HG02623 (cell line): Measurements from ENCODE around the gene KCNQ1OT1.

Experiments
- ATAC-seq: cut with Tn5 transposase; IDR thresholded peaks from one replicate; pipeline ENCODE4 v1.9.1; 2021; ENCODE audit warnings: moderate library complexity; ENCODE audit not compliant: unreplicated experiment

KCNQ1OT1 gene

DNA sequence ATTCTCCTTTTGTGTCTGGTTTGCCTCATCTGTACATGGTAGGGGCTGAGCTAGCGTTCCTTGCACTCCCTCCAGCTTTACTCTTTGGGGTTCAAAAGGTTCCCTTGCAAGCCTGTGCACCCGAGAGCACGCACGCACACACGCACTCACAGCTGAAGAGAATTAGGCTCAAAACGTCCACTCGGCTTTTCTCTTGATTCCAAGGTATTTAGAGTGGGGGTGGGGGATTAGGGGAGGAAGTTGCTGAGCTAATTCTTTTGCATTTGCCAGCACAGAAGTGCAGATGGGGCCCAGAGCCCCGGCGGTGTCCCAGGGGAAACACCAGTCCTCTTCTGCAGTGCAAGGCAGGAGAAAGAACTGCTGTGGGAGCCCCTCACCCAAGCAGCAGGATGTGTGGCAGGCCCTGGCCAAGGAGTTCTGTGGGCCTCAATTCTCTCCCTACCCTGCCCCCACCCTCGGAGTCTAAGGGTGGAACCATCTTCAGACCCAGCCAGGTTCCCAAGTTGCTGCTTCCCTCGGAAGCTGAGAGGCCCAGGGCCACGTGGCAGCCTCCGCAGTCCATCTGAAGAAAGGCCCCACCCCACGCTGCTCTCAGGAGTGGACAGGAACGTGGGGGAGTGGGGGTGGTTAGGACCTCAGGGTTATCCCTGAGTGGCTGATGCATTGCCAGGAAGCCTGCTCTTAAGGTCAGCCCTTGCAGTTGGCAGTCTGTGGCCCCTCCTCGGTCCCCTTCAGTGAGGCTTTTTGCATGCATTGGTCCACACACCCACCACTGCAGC lies 3.8 kb upstream of the KCNQ1OT1 start:
- ATAC-seq: no peak

DNA sequence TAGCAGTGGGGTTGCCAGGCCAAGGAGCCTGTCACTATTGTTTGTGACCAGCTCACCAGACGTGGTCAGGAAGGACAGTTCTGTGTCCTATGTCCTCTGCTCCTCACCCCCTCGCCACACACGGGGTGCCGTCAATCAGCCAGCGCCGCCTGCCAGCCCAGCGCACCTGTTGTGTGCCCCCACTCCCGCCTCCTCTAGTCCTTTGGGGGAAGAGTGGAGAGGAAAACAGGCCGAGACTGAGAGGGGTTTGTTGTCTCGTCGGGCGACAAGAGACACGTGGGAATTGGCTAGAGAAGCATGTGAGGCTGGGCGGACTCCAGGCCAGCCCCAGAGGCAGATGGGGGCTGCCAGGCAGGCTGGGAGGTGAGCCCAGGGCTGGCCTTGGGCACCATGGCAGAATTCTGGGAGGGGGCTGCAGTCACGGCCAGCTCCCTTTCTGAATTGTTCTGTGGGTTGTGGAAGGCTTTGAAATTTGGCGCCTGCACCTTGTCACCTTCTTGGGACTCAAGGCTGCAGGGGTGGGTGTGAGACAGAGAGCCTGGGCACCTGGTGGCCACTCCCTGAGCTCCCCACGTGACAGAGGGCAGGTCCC lies 3.1 kb upstream of the KCNQ1OT1 start:
- ATAC-seq: no peak

DNA sequence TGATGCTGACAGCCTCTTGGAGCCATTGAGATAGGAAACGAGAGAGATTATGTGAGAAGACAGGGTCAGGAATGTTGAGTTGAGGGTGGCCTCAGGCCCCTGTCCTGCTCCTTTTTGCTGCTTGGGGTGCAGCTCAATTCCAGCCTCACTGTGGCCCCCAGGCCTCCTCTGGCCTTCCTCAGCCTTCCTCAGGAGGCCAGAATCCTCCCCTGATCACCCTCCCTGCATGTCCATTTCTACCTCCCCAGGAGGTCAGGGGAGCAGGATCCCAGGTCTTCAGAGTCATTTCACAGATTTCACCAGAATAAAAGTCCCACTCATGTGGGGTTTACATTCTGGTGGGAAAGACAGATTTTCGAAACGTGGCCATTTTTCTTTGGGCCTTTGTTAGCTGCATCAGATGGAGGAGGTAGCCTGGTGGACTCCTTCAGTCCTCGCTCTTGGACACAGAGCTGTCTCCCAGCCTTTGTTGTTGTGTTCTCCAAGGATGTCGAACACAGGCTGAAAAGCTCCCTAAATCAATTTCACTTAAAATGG lies 2.2 kb upstream of the KCNQ1OT1 start:
- no peak for ATAC-seq

DNA sequence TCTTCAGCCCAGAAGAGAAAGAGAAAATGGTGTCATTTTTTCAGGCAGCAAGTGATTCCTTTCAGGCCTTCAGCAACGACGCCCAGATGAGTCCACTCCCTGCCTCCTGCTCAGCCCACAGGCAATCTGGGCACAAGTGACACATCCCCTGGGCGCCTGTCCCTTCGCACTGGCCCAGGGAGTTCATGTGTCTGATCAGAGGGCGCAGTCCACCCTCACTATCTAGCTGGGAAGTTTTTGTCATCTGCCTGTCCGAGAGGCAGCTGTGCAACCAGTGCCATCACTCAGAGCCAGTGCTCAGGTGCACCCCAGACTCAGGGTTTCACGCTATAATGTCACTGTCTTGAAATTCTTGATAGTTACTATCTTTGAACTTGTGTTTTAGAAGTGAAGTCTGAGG lies 1.4 kb upstream of the KCNQ1OT1 start:
- ATAC-seq: no peak

DNA sequence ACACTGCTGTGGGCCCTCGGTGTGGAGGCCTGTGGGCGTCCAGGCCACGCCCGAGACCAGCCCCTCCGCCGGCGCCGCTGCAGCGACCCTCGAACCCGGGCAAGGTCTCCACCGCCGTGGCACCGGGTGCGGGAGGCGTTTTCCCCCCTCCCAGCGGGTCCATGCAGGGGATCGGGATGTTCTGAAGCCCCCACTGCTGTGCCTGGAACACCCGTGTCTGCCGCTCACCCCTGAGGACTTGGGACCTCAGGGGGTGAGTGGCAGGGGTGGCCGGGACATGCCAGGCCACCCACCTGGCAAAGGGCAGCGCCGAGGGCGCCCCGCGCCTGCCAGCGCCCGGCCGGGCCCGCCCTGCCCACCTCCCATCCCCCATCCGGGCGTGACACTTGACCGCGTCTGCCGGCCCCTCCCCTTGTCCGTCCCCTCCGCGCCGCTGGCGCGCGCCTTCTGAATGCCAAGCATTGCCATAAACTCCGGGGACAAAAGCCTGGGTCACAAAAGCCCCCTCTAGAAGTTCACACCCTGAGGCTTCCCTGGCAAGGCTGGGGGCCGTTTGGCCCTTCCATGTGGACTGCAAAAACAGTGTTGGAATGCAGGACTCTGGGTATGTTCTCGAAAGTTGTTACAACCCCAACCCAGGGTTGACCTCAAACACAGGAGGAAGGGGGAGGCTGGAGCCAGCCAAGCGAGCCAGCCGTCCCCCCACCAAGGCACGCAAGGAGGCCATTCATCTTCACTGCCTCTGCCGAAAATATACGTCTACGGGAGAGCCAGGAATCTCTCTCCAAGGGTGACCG lies 819 bp upstream of the KCNQ1OT1 start:
- ATAC-seq: peak; percentile 22

DNA sequence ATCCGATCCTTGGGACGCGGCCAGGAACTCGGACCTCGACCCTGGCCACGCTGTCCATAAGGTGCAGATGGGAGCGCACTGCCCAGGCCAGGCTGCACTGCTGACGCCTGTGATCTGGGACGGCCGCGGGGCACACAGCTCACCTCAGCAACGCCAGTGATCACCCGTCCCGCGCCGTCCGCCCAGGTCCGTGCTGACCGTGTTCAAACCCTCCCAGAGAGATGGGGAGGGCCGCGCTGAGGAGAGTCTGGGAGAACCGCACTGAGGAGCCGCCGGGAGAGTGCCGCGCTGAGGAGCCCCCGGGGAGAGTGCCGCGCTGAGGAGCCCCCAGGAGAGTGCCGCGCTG lies 636 bp downstream of the KCNQ1OT1 start:
- ATAC-seq: no peak

DNA sequence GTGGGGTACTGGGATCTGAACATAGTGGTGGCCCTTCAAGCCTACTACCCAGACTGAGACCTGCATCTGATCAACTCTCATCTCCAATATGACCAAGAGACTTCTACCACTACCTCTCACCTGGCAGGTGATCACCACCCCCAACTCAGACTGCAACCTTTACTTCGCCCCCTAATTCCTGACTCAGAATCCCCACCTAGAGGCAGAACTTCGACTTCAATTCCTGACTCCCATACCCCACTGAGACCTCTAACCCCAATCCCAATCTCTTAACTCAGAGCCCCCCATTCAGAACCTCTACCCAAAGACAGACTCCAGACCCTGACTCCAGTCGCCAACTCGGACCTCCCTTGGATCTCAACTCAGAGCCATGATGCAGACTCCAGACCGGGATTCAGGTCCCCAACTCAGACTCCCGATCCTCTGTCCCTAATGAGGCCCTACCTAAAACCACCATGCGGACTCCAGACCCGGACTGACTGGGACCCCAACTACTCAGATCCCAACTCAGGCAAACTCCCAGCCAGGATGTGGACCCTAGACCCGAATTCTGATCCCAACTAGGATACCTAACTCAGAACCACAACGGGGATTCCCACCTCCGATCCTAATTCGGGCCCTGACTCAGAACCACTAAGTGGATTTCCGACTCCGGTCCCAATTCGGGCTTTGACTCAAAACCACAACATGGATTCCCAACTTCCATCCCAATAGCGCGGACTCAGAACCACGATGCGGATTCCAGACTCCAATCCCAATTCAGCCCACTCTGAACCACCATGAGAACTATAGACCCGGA lies 1.2 kb downstream of the KCNQ1OT1 start:
- no peak for ATAC-seq

DNA sequence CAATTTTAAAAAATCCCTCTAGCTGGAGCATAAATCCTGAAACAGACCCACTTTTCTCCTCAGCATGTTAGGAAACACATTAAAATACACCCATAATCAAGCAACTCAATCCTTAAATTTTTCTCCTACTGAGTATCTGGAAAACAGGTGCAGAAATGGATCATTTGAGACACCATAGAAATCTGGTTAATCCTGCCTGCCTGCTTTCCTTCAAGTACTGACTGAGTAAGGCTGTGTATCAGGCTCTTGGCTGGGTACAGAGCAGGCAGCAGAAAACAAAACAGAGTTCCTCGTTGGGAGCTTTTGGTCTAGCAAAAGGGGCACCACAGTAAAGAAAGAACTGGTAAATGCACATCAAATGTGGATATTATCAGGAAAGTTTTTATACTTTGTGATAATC lies 1.9 kb downstream of the KCNQ1OT1 start:
- no peak for ATAC-seq

DNA sequence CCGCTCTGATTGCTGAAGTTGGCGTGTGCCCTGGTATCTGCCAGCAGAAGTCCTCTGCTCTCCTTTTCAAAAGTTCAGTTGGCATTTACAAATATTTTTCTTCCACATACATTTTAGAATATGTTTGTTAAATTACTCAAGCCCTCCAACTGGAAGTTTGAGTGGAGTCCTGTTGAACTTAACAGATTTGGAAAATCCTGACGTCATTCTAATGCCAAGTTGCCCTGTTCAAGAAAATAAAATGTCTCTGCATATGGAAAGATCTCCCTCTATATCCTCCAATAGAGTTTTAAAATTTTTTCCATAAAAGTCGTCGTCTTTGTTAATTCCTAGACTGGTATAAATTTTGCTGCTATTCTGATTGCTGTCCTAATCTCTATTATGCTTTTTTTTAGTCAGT lies 3.3 kb downstream of the KCNQ1OT1 start:
- no peak for ATAC-seq

DNA sequence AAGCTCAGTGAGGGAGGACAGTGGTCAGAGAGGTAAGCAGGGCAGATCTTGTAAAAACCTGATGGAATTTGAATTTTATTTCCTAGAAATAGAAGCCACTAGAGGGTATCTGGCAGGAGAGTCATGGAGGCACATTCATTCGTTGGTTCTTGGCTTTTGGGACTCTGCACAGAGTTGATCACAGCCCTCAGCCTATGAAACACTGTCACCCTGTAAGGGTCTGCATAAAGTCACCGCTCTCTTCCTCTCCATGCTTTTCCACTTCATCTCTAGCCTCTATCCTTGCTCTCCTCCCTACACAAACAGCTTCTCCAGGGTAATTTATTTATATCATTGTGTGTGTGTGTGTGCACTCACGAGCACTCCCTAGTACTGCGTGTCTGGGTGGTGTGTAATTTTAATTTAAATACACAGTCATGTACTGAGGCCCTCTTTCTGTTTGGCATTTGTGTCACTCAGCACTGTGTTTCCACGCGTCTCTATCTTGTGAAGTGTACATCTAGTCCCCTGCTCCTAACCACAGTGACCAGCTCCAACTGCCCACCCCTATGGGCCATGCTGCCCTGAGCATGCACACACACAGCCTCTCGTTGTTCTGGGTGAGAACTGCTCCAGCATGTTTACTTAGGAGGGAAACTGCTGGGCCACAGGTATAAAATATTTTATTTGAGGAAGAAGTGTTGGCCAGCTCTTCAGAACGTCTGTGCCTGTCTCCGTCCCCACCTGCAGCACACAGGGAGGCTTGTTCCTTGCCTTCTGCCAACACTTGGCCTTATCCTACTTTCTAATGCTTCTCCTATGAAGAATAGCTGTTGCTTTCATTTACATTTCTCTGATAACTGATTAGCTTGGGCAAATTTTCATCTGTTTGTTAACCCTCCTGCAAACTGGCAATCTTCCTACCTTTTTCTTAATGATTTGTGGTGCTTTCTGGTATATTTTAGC lies 4.5 kb downstream of the KCNQ1OT1 start:
- no peak for ATAC-seq

DNA sequence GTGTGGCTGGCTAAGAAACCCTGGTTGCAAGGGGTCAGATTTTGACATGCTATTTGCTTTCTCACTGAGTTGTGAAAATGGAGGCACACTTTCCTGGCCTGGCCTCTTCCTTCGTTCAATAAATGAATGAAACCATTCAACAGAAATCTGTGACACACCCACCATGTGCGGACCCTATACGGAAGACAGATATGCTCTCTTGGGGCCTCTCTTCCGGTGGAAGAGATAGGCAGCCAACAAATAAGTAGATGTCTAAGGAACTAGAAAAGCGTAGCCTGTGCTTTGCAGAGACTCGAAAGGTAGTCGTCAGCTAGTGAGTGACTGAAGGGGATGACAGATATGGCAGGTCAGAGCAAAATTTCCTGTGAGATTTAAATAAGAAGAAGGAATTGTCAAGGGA lies 5.3 kb downstream of the KCNQ1OT1 start:
- no peak for ATAC-seq

DNA sequence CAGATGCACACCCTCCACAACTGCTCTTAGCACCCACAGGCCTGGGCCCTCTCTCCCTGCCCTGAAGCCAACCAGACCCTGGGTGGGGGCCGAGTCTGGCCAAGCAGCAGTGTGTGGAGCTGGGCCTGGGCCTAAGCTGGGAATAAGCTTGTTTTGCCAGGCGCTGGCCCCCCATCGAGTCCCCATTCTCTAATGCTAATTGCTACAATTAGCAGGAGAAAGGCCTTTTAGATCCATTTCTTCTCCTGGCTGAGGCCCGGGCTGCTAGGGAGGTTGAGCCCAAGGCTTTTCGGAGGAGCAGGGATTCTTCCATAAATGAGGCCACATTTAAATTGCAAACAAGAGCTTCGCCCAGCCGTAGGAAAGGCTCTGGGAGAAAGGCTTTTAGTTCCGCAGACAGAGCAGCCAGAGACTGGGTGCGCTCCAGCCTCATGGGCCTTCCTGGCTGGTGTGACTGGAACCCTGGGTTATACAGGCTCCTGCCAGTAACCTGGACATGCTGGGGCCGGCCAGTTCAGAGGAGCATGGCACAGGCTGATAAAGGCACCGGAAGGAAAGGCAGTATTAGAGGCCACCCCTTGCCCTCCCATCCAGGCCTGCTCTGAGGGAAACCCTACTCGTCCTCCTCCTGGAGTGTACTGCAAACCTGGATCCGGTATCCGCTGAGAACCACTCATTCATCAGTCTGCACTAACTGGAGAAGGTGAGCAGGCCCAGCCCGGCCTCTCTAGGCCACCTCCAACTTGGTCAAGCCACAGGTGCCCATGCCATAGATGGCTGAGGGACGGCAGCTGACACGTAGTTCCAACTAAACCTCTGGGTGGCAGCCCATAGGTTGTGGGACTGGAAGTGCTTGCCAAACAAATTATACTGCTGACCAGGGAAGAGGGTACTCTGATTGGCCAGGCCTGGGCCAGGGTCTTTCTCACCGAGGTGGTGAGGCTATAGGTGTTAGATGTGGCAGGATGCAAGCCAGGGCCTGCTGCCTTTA lies 6.2 kb downstream of the KCNQ1OT1 start:
- ATAC-seq: no peak

DNA sequence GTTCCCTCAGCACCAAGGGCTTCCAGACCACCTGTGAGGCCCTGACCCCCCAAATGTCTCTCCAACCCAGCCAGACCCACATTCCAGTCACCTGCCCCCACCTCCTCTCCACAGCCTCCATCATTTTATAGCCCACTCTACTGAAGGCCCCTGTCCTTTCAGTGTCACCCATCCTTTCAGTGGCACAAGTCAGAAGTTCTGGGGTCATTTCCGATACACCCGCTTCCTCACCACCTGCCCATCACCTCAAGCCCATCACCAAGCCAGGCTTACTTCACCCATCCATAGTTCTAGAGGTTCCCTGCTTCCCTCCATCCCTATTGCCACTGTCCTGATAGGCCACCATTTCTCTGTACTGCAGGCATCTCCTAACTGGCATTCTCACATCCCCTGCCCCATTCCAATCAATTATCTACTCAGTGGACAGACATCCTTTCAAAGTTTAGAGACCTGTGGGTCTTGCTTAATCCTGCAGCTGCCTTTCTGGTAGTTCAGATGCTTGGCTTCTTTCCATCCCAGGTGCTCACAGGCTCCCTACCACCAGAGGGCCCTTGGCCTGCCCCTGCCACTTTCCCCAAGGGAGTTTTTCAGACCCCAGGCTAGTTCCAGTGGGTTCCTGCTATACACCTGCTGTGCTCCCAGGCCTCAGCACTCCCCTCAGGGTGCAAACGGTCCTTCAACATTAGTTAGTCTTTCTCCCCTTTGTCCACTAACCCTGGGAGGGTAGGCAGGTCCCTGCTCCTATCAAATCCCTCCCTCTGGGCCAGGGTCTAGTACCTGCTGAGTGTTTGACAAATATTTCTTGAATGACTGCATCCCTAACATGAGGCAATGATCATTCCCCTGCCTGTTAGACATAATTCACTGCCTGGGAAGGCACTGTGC lies 7.6 kb downstream of the KCNQ1OT1 start:
- no peak for ATAC-seq

DNA sequence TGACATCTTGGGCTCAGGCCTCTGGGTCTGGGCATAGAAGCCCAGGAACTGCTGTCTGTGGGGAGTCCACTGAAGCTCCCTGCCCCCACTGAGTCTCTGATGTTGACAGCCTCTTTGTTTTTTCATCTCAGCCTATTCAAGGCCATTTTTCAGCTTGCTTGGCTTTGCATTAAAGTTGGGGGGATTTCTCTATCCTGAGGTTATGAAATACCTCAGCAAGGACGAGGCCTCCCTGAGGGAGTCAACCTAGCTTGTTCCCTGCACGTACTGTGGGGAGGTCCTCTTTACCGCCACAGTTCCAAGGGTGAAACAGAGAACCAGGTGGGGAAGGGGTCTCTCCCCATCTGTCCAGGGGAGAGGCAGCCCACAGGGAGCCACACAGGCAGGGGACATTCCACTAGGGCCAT lies 8.4 kb downstream of the KCNQ1OT1 start:
- no peak for ATAC-seq

DNA sequence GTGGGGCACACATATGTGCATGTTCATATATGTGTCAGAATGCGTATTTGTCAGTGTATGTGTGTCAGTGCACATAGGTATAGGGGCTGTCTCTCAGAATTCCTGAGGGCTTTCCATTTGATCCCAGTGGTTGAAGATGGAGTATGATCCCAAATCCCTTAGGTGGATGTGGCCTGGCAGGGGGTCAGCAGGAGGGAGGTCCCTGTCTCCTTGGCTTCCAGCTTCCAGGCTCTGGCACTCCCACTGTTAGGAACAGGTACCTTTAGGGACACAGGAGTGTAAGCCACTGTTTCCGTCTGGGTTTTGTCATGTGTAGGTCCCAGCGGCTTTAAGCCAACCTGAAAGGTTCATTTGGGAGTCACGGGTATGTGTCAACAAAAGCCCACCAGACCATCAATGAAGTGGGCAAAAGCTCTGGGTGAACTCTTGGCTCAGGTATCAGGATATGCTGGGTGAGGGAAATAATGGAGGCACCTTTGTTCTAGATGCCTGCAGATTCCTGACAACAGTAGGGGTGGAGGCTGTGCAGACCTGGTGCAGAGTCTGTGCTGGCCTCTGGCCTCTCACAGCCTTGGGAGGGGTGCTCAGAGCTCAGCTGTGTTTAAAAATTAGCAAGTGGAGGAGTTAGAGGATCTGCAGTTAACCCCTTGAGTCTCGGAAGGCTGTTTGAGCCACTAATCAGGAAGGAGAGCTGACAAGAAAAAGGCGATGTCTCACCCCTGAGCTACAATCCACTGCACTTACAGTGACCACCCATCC lies 9.0 kb downstream of the KCNQ1OT1 start:
- no peak for ATAC-seq

DNA sequence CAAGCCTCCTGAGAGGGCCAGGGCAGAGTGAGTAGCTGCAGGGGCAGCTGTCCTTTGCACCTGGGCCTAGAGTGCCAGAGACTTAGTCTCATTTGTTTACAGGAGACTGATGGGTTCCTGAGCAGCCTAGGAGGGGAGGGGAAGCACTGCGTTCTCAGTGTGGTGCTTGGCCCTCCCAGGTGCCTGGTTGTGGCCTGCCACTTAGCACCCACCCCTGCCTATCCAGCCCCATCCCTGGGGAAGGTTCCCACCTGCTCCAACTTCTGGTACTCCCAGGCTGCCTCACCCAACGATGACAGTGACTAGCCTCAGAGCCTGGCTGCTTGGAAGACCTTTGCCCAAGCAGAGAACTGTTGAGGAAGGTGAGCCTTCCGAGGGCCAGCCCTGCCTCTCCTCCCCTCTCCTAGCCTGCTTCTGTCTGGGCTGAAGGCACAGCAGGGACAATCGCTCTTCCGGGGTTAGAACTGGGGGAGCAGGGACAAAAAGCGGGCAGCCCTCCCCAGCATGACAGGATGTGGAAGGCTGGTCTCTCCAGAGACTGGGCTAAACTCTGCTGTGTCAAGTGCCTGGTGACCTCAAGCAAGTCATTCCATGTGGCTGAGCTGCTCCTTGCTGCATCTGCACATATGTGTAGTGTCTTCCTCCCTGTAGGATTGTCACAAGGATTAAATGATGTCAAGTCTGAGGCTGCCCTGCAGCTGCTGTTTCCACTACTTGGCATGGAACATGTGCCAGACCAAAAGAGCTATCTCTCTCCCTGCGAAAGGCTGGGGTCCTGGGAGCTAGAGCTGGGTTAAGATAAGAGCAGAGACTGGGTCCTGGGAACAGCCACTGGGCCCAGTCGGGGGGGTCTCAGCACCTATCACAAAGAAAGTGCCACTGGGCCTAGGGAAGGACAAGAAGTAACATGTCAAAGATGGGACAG lies 9.9 kb downstream of the KCNQ1OT1 start:
- ATAC-seq: no peak
